Measurements from ENCODE around the gene ADD1.

ADD1 gene, protein sequence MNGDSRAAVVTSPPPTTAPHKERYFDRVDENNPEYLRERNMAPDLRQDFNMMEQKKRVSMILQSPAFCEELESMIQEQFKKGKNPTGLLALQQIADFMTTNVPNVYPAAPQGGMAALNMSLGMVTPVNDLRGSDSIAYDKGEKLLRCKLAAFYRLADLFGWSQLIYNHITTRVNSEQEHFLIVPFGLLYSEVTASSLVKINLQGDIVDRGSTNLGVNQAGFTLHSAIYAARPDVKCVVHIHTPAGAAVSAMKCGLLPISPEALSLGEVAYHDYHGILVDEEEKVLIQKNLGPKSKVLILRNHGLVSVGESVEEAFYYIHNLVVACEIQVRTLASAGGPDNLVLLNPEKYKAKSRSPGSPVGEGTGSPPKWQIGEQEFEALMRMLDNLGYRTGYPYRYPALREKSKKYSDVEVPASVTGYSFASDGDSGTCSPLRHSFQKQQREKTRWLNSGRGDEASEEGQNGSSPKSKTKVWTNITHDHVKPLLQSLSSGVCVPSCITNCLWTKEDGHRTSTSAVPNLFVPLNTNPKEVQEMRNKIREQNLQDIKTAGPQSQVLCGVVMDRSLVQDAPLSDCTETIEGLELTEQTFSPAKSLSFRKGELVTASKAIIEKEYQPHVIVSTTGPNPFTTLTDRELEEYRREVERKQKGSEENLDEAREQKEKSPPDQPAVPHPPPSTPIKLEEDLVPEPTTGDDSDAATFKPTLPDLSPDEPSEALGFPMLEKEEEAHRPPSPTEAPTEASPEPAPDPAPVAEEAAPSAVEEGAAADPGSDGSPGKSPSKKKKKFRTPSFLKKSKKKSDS

DNA sequence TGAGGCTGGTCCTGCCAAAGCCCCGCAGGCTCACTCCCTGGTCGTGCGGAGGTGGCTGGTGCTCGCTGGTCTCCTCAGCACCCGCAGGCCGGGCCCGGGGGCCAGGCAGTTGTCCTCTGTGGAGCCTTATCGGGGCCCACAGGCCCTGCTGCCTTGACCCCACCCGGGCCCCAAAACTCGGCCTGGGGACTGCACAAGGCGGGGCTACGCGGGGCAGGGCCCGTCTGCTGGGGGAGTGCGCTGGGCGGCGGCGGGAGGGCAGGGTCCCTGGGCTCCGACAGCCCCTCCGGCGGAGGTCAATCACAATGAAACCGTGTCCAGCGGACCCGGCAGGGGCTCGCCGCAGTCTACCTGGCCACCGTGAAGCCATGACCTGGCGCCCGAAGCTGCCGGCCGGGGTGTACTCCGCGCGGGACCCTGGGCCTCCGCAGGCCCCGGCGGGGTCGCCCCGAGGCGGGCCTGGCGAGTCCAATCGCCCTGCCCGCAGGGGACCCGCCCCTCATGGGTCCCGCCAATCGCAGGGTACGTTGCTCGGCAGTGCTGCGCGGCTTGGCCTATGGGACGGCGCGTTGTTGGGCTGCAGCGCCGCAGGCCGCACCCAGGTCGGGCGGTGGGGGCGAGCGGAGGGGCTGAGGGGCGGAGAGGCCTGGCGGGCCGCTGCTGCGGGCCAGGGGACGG lies at the start of gene ADD1:
Gene ADD1, plus strand, starts transcription at position 582 of the 678 bp plus-strand sequence. CDS start 32,072 bp downstream, outside the sequence.
- DNase-seq: peak; percentile 100

DNA sequence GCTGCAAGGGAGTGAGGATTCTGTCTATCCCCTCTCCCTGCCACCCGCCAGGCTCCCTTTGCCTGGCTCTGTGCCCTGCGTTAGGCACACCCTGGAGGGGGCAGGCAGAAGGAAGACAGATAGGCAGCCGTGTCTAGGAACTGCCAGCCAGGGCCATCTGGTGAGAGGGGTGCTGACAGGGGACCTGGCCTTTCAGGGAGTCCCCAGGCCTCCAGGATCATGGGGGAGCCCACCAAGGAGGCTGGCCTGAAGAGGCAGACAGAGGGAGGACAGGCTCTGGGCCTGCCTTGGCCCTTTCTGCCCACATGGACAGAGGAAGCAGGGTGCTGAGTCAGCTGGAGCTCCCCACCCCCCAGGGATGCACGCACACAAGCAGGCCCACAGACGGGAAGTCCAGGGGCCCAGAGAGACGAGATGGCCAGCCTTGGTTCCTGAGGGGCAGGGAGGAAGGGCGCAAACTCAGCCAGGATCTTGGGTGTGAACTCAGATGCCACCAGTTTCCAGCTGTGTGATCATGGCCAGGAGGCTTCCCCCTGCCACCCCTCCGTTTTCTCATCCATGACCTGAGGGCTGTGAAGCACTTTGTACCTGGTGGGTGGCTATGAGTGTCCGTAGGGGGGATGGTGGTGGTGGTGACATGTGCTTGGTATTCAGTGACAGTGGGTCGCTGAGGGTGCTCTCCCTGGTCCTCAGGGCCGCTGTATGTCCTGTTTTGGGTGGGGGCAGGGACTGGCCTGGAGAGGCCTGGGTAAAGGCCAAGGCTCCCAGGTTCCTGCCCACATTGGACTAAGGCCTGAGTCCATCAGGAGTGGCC lies 49.0 kb upstream of the ADD1 start:
- DNase-seq: no peak

DNA sequence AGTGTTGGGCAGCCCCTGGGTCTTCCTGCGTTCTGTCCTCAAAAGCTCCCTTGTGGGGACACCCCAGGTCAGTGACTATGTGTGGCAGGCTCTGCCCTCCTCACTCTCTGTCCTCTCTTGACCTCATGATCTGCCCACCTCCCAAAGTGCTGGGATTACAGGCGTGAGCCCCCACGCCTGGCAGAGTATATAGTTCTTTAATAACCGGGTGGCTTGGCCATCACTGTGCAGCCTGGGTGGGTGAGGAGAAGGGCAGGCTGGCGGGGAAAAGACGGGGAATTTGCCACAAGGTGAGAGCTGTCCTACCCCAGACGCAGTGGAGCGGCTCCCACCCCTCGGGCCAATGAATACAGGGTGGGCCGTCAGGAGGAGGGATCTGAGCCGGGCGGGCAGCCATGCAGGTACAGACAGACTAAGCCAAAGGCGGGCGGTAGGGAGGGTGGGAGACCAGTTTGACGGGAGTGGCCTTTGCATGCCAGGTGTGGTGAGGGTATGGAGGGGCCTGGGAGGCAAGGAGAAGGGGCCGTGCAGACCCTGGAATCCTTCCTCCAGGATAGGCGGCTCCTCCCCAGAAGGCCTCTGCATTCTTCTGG lies 48.2 kb upstream of the ADD1 start:
- no peak for DNase-seq

DNA sequence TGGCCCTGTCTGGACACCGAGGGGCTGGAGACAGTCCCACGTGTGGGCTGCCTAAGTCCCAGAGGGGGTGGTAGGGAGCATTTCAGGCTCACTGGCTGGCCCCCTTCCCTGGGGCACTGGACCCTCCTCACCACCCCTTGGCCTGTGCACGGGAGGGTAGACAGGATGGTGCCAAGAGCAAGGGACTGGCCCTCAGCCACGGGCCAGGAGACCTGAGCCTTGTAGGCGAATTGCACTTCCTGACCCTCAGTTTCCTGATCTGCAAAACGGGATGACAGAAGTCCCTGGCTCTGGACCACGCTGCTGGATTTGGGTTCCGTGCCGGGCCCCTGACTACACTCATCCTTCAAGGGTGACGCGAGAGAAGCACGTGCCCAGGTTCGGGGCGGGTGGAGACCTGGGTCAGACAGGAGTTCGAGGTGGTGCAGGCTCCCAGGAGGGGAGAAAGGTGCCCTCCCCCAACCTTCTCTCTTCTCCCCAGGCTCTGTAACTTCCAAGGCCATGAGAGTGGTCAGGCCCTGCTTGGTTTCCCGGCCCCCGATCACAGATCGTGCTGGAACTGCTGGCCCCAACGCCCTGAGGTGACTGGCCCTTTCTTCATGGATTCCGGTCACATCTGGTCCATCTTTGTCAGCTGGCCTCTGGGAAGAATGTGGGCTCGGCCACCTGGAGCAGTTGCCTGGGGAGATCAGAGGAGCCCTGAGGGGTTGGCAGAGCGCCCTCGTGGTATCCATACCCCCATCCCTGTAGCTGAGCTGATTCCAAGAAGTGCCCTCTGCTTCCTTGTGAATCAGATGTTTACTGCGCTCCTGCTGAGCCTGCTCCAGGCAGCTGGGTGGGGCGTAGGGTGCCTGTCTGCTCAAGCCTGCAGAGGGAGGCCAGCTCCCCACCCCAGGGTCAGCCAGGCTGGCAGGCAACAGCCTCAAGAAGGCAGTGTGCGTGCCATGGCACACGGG lies 47.5 kb upstream of the ADD1 start:
- peak; percentile 16 for DNase-seq

DNA sequence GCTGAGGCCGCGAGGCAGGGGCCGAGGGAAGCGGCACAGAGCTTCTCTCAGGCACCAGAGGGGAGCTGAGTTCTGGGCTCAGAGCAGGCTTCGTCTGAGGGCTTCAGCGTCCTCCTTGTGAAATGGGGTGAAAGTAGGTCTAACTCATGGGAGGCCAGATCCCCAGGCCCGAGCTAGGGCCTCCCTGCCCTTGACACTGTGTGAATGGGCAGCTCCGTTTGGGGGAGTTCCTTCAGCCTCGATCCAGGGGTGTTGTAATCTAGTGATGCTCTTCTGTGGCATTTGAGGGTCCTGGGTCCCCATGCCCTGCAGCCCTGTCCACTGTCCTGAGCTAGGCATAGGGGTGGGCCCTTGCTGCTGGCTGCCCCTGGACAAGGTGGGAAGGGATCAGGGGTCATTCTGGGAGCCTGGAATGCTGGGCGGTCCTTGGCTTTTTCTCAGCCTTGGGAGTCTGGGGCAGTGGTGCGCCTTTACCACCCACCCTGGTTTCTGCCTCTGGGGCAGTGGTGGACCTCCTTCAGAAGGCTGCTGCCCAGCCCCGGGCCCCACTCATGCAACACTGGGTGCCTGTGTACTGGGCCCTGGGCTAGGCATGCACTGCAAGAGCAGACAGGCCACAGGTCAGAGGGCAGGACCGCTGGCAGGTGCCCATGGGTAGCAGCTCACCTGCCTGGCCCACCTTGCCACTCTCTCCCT lies 46.6 kb upstream of the ADD1 start:
- no peak for DNase-seq

DNA sequence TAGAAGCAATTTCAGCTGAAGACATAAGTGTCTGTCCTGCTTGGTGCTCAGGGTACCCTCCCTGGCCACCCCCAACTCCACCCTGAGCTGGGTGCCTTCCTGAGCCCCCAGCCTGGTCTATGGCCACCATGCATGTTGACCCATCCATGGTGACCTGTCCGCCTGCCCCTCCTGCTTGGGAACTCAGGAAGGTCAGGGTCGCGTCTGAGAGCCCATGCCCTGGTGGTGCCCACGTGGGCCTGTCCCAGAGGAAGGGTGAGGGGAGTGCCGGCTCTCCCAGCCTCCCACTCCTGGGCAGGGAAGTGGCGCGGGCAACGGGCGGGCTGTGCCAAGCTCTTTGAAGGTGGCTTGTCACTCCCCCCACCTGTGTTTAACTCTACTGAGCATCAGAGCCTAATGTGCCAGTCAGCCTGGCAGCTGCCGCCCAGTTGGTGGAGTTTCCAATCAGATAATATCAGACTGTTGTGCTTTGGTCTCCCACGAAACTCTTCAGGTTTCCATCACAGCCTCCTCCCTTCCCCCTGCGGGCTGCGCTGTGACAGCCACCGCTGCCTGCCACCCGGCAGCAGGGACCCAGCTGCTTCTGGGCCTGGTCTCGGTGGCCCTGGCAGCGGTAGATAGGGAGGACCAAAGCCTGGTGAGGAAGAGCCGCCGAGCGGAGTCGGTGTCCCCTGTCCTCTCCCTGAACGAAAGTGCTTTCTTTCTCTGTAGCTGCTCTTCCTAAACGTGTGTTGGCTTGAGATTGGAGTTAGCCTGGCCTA lies 45.9 kb upstream of the ADD1 start:
- DNase-seq: peak; percentile 68

DNA sequence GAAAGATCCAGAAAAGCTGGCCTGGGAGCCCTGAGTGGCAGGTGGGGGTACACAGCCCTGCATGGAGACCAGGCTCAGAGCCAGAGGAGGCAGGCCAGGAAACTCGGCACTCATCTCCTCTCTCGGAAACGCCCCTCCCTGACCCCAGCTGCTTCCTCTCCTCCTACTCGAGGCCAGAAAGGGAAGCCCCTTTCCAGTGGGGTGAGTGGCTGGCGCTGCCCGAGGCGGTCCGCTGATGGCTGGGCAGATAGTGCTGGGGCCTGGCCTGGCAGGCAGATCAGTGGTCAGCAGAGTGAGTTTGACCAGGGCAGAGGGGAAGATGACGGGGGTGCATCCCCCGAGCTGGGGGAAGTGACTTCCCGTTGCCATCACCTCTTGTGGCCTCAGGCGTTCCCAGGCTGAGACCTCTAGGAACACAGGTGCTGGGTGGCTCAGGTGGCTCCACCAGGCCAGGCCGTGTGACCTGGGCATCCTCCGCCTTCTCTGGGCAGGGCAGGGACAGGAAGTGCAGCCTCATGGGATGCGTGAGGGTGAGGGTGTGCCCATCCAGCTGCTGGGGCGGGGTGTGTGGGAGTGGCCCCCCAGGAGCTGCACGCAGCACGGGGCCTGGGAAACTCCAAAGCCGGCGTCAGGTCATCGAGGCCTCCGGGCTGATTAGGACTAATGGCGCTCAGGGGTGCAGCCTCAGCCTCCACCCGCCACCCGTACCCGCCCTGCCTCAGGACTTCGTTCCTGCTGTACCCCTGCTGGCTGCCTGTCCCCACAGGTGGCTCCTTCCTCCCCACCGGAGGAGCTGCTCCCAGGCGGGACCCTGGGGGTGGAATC lies 45.0 kb upstream of the ADD1 start:
- DNase-seq: peak; percentile 45

DNA sequence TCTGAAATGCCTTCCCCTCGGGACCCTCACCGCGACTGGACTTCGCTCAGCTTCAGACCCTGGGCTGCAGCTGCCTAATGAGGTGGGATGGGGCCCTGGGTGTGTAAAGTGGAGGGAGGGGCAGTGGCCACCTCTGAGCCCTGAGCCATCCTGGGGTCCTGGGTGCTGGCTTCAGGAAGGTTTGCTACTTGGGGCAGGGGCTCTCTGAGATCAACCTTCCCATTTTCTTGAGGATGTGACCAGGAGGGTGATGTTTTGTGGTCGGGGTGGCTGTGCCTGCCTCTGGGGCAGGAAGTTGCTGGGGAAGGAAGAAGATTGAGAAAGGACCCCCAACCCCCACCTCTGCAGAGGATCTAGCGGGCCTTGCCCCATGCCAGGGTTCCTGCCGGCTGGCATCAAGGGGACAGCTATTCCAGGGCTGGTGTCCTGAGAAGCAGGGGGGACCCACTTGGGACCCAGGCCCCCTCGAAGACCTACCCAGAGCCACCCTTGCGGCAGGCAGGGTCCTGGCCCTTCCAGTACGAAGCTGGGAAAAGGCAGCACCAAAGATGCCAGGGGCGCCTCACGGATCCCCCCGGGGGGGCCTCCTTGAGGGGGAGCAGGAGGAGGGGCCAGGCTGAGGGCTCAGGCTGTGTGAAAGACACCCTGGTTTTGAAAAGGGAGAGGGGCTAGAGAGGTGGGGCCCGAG lies 44.3 kb upstream of the ADD1 start:
- no peak for DNase-seq

DNA sequence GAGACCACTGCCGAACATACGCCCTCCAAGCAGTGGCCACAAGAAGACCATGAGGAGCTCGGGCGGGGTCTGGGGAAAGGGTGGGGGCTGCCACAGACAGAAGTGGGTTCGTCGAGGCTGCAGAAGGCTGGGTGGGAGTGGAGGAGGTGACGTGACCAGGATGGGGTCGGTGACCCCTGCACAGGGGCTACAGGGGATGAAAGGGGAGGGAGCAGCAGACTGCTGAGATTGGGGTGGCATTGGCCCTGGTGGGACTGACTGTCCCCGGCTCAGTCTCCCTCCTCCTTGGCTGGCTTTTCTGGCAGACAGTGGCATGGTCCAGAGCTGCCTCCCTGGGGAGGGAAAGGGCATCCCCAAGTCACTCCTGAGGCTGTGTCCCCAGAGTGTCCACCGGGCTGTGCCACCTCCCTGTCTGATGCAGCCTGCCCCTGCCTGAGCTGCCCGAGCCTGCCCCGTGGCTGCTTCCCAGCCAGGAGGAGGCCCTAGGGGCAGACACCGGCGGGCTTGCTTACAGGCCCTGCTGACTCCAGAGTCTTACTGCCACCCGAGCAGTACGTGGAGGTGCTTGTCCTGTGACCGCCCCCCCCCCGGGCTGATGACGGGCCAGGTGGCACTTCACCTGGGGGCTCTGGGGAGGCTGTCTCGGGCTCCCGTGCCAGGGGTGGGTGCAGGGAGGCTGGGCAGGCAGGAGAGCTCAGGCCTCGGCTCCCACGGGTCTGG lies 43.5 kb upstream of the ADD1 start:
- peak; percentile 18 for DNase-seq

DNA sequence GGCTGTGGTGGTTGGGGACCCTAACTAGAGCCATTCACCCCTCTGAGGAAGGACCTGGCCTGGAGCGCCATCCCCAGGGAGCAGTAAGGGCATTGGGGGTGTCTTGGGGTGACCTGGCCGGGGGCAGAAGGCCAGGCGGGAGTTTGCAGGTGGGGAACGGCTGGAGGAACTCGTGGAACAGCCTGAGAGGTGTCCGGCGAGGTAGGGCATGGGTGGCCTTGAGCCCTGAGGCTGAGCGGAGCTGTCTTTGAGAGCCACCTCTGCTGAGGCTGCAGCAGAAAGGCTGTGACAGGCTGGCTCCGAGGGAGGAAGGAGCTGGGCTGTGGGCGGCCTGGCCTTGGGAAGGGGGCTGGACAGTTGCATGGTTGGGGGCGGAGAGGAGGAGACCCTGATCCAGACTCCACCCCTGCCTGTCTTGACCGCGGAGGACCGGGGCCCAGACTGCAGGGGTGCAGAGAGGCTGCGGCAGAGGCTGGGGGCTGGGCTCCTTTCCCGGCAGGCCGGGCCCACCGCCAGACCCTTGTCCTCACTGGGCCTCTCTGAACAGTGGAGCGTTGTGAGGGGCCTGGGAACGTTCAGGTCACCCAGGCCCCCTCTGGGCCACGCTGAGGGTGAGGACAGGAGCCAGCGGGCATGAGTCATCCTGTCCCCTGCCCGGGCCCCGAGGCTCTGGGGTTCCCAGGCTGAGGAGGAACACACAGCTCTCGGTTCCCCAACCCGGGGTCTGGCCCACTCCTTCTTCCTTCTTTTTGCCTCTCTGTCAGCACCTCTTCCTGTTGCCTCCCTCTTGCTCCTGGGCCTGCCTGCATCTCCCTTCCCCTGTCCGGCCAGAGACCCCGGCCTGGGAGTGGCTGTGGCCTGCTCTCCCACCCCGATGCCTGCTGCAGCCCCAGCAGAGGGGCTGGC lies 42.7 kb upstream of the ADD1 start:
- DNase-seq: peak; percentile 19

DNA sequence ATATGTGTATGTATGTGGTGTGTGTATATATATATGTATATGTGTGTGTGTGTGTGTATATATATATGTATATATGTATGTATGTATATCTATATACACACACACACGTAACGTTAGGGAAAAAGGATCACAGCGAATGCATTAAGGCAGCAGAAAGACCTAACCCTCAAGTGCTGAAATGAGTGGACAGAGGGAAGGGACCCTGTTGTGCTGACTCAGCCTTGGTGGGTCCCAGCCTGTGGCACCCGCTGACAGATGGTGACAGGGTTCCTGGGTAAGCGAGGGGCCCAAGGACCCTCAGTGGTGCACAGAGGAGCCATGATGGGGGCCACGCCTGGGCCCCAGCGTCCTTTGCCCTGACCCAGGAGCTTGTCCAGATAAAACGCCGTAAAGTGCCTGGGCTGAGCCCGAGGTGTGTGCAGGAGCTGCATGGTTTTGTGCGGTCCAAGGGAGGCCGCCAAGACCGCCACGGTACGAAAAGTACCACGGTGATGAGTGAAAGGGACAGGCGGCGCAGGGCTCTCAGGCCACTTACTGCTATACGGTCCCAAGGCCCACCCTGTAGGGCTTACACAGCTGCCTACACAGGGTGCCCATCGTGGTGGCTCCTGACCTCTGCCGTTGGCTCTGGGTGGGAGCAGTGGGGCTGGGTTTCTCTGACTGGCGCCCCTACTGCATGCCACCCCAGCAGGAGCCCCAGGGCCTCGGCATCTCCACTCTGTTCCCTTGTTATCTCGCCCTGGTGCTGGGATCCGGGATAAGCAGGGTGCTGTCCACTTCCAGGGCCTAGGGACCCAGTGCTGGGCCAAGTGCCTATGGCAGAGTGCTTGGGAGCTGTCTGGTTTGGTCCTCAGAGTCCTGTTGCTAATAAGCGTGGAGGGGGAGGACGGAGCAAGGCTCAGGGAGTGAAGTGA lies 40.8 kb upstream of the ADD1 start:
- no peak for DNase-seq

DNA sequence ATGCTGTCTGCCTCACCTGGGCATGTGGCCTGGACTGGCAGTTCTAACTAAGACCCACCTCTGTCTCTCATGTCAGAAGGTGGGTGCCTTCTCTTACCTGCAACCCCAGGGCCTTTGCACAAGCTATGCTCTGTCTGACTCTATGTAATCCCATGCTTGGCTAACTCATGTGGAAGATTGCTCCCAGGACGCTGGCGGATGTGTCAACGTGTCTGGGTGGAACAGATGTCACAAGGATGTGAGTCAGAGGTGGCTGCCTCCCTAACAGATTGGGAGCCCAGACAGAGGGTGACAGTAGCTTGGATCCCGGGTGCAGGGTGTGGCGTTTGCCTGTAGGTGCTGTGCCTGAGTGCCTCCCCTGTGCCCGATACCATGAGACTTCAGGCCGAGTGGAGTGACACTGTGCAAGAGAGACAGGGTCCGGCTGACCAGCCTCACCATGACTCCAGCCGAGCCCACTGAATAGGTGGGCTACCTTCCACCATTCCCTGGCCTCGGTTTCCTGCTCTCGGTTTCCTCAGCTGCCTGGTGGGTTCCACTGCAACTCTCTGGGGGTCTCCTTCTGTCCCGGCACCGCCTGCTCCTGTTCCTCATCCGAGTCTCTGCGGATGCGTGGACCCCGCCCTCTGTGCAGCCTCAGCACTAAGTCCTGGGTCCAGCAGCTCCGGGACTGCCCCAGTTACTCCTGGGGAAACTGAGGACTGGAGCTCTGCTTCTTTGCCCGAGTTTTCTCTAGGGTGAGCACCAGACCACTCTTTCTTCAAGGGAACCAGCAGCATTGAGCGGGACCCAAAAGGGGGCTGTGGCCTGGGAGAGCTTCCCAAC lies 39.8 kb upstream of the ADD1 start:
- no peak for DNase-seq

DNA sequence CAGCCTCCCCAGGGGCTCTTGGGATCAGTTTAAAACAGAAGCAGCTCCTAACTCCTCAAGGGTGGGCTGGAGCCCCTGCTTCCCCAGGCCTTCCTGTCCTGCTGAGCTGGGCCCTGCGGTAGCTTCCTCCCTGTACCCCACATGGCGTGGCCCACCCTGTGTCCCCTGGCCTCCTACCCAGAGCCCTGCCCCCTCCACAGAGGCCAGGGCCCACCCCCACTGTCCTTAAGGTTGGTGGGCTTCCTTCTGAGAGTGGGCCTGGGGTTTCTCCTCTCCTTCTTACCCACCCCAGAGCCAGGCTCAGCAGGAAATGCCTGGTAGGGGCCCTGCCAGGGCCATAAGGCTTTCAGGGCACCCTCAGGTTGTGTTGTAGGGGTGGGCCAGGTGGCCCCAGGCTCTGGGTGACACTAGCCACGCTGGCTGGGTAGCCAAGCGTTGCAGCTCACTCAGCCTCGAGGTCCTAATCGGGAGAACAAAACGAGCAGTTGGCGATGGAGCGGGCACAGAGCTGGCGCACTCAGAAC lies 39.1 kb upstream of the ADD1 start:
- no peak for DNase-seq

DNA sequence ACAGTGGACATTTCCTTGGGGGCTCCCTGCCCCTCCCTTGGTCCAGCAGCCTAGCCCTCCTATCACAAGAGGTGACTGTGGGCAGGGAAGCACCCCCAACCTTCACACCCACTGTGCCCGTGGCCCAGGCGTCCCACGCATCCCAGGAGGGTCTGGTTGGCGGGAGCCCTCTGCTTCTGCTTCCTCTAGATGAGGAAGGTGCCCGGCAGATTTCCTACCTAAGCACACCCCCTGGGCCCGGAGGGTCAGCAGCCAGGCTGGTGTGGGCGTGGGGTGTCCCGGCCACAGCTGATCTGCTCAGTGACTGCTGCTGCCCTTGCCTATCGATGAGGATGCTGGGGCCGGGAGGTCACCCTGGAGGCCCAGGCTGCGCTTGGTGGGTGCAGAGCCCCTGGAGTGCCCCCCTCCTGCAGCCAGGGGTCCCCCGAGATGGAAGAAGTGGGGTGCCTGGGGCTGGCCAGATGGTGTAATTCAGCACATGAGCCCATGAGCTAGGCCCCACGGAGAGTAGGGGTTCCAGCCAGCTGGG lies 38.6 kb upstream of the ADD1 start:
- DNase-seq: no peak

All from activated T-cell treated with anti-CD3 and anti-CD28 coated beads, Interleukin-2, amount 50 U/mL, for 1 hour (primary cell).